BE2C (cell line): ENCODE results near the gene SELENOP.

ENCODE experiments used
- DNase-seq: peaks from one replicate; pipeline ENCODE4 v3.0.0-alpha.2; 2020
- H3K27me3 ChIP-seq: fragments of 250-450 bp; sonication (Bioruptor Pico); 2 replicates; pipeline ENCODE4 v1.5.1; 2020; ENCODE audit warnings: mild to moderate bottlenecking
- H3K36me3 ChIP-seq: fragments of 250-450 bp; sonication (Bioruptor Pico); 2 replicates; pipeline ENCODE4 v1.5.1; 2020; ENCODE audit warnings: mild to moderate bottlenecking
- H3K4me1 ChIP-seq: fragments of 250-450 bp; sonication (Bioruptor Pico); 2 replicates; pipeline ENCODE4 v1.5.1; 2020
- H3K4me3 ChIP-seq: 2 replicates; pipeline ENCODE4 v1.5.1; 2011; ENCODE audit warnings: low read depth, low read length
- H3K9me3 ChIP-seq: fragments of 250-450 bp; sonication (Bioruptor Pico); 2 replicates; pipeline ENCODE4 v1.5.1; 2020
- CTCF ChIP-seq: IDR thresholded peaks from 2 replicates; pipeline ENCODE4 v1.5.1; 2012; ENCODE audit warnings: mild to moderate bottlenecking, low read depth, low read length

SELENOP gene

GRCh38 chr5:42840842-42841567 is 29.3 kb upstream of the SELENOP start:
- no peaks in the 10 kb centered on the region; the same call in 1 of the 2 replicates for H3K27me3 ChIP-seq
- no peaks in the 10 kb centered on the region for H3K4me1 ChIP-seq
- no peak for DNase-seq
- TF ChIP-seq CTCF = no peak
- no peaks in the 10 kb centered on the region for H3K36me3 ChIP-seq
- no peaks in the 10 kb centered on the region; the same call in 1 of the 2 replicates for H3K9me3 ChIP-seq
- H3K4me3 ChIP-seq = no peak overlapping the region

- no peak overlapping the region for H3K4me3 ChIP-seq
- TF ChIP-seq CTCF = no peak
- no peak for DNase-seq
- H3K9me3 ChIP-seq = no peaks in the 10 kb centered on the region; the same call in 1 of the 2 replicates
- no peaks in the 10 kb centered on the region; the same call in 1 of the 2 replicates for H3K27me3 ChIP-seq
- no peaks in the 10 kb centered on the region for H3K36me3 ChIP-seq
- H3K4me1 ChIP-seq = no peaks in the 10 kb centered on the region
These were observed 28.6 kb upstream of the SELENOP start for GRCh38 chr5:42840269-42840668.

GRCh38 chr5:42839196-42839595 is 27.5 kb upstream of the SELENOP start:
- H3K4me3 ChIP-seq = no peak overlapping the region

GRCh38 chr5:42837601-42838000 is 25.9 kb upstream of the SELENOP start:
- DNase-seq = no peak
- H3K36me3 ChIP-seq = no peaks in the 10 kb centered on the region
- no peak for TF ChIP-seq CTCF

More at GRCh38 chr5:42839196-42839595, 27.5 kb upstream of the SELENOP start:
- no peaks in the 10 kb centered on the region; the same call in 1 of the 2 replicates for H3K9me3 ChIP-seq
- TF ChIP-seq CTCF = no peak
- H3K36me3 ChIP-seq = no peaks in the 10 kb centered on the region
- H3K27me3 ChIP-seq = no peaks in the 10 kb centered on the region; the same call in 1 of the 2 replicates
- no peak for DNase-seq
- H3K4me1 ChIP-seq = no peaks in the 10 kb centered on the region

GRCh38 chr5:42836070-42836769 is 24.5 kb upstream of the SELENOP start:
- H3K9me3 ChIP-seq = no peaks in the 10 kb centered on the region; the same call in 1 of the 2 replicates
- H3K4me1 ChIP-seq = no peaks in the 10 kb centered on the region
- H3K36me3 ChIP-seq = no peaks in the 10 kb centered on the region
- no peak for TF ChIP-seq CTCF
- H3K27me3 ChIP-seq = no peaks in the 10 kb centered on the region; the same call in 1 of the 2 replicates
- H3K4me3 ChIP-seq = no peak overlapping the region
- DNase-seq = no peak

More at GRCh38 chr5:42837601-42838000, 25.9 kb upstream of the SELENOP start:
- Histone ChIP-seq H3K27me3 (no peaks in the 10 kb centered on the region; the same call in 1 of the 2 replicates), H3K4me3 (no peak overlapping the region), H3K4me1 (no peaks in the 10 kb centered on the region), H3K9me3 (no peaks in the 10 kb centered on the region; the same call in 1 of the 2 replicates)
